NOMO-1 (cell line): ENCODE data around the gene NEU2.
"Not testable (repeated sequence)": the region's sequence is repeated elsewhere in the genome, so short reads cannot be mapped to it uniquely, and the experiment has no call there.

ENCODE experiments used
- DNase-seq, 2 experiments: peaks; one replicate each; lab custom pipeline; 2025; ENCODE audit not compliant: unreplicated experiment in 2 of 2; lab: John Stamatoyannopoulos, UW

The NEU2 gene

DNA sequence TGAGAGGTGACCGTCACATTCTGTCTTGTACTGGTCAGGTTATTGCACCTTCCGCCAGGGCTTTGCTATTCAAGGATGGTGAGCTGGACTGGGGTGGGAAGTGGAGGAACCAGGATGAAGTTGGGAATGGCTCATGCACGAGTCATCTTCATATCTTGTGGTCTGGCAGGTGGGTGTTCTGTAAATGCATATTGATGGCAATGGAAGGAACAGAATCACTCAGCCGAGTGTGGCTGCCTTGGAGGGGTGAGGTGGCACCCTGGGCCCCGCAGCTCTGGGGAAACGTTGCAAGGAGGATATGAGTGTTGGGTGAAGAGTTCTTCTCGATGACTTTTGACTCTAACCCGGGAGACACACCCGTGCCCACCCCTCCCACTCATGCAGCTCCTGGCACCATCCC lies 1.2 kb downstream of the NEU2 start:
- DNase-seq: no peak

DNA sequence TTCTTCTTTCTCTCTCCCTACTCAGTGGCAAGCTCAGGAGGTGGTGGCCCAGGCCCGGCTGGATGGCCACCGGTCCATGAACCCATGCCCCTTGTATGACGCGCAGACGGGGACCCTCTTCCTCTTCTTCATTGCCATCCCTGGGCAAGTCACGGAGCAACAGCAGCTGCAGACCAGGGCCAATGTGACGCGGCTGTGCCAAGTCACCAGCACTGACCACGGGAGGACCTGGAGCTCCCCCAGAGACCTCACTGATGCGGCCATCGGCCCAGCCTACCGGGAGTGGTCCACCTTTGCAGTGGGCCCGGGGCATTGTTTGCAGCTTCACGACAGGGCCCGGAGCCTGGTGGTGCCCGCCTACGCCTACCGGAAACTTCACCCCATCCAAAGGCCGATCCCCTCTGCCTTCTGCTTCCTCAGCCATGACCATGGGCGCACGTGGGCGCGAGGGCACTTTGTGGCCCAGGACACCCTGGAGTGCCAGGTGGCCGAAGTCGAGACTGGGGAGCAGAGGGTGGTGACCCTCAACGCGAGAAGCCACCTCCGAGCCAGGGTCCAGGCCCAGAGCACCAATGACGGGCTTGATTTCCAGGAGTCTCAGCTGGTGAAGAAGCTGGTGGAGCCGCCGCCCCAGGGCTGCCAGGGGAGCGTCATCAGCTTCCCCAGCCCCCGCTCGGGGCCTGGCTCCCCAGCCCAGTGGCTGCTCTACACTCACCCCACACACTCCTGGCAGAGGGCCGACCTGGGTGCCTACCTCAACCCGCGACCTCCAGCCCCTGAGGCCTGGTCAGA lies 1.8 kb downstream of the NEU2 start:
- no peak for DNase-seq

- no peak for DNase-seq
These were observed 3.1 kb downstream of the NEU2 start for GRCh38 chr2:233035426-233036161.

GRCh38 chr2:233036162-233036838 lies 3.8 kb downstream of the NEU2 start:
- DNase-seq: no peak

GRCh38 chr2:233037078-233037477 lies 4.6 kb downstream of the NEU2 start:
- DNase-seq: no peak

- no peak for DNase-seq
These were observed 6.9 kb downstream of the NEU2 start for GRCh38 chr2:233039212-233039845.

DNA sequence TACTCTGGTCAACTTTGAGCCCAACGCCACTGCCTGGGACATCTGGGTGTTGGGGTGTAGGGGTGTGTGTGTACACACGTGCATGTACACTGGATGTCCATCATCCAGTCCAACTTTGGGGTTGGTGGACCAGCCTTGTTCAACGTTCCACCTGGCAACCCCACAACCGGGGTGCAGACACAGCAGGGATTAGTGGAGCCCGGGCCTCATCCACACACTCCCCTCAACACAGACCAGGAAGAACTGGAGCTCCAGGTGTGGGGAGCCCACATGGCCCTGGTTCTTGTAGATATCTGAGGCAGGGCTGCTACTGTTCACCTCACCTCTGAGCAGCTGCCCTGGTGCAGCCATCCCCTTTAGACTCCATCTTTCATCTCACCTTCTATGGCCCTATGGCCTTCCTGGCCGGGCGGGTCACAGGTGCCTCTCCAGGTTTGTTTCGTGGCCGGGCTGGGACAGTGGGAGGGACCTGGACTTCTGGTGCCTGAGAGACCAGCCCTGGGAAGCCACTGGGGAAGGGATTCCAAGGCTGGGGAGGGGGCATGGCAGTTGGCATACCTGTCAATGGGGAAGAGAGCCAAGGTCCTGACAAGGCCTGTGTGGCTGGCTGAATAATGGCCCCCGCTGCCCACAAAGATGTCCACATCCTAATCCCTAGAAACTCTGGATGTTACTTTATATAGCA lies 7.5 kb downstream of the NEU2 start:
- DNase-seq: no peak

DNA sequence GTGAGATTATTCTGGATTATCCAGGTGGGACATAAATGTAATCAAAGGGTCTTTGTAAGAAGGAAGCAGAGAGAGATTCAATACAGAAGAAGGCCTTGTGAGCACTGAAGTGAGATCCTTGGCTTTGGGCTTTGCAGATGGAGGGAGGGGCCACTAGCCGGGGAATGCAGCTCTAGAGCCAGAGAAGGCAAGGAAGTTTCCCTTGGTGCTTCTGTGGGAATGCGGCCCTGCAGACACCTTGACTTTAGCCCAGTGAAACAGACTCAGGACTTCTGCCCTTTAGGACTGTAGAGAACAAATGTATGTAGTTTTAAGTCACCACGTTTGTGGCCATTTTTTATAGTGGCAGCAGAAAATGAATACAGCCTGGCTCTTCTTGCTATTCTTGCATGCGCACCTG lies 8.1 kb downstream of the NEU2 start:
- no peak for DNase-seq

DNA sequence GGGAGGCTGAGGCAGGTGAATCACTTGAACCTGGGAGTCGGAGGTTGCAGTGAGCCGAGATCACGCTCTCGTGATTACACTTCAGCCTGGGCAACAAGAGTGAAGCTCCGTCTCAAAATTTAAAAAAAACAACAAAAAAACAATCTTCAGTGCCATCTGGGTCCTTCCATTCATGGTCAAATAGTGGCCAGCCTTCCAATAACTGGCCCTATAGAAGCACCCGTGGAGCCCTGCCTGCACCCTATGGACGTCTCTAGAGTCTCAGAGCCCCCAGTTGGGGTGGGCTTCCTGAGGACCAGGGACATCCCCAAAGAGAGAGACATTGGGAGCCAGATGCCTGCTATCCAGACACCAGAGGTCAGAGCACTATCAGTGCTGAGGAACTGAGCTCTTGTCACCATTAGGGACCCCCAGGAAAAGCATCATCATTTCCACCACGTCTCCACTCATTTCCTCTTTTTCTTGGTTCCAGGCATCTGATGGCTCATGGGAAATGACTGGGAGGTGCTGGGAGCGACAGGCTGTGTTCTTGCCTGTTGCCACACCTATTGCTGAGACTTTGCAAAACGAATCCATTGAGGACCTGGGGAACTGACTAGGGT lies 9.4 kb downstream of the NEU2 start:
- DNase-seq: no peak

GRCh38 chr2:233042549-233042948 lies 10.1 kb downstream of the NEU2 start:
- no peak for DNase-seq

GRCh38 chr2:233044974-233045605 lies 12.6 kb downstream of the NEU2 start:
- DNase-seq: no peak

GRCh38 chr2:233047206-233047605 lies 14.7 kb downstream of the NEU2 start:
- DNase-seq: no peak

- no peak for DNase-seq
These were observed 15.2 kb downstream of the NEU2 start for GRCh38 chr2:233047667-233048066.

DNA sequence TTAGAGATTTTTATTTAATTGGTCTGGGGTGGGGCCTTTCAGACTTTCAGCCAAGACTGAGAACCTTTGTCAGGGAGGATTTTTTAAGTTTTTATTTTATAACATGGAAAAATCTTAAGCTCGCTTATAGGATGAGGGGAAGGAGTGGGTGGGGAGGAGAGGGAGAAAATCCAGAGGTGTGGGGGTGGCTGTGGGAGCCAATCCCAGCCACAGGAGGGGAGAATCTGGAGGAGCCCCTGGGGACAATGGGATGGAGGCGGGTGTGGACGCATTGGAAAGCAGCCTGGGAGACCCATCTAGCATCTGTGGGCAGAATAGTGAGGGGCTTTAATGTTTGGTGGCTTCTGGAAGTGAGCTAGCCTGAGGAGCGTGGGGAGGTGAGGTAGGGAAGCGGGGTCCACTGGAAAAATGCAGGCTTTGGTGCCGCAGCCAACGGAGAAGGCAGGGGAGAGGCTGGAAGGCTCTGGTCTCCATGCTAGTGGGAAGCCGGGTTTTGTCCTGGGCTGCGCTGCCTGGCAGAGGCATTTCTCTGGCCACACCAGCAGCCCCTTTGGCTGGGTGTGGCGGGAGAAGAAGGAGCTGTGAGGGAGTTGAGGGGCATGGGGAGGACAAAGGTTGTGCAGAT lies 16.2 kb downstream of the NEU2 start:
- DNase-seq: no peak

DNA sequence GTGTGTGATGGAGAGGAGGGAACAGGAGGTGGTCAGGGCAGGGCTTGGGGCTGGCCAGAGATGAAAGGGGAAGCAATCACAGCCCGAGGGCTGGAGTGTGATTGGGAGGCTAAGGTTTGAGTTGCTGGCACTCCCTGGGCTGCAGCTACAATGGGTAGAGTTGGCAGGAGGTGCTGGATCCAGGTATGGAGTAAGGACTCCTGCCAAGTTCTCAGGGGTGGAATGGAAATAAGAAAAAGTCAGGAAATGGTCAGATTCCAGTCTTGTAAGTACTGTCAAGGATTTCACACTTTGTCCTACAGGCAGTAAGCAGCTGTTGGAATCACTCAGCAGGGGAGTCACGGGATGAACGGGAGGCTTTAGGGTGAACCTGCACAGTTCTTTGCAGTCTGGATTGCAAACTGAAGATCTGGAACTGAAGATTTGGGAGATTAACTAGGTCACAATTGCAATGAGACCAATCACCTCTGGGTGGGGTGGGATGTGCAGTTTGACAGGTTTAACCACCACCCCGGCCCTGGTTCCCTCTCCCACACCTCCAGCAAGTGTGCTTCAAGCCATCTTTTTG lies 16.8 kb downstream of the NEU2 start:
- DNase-seq: no peak

DNA sequence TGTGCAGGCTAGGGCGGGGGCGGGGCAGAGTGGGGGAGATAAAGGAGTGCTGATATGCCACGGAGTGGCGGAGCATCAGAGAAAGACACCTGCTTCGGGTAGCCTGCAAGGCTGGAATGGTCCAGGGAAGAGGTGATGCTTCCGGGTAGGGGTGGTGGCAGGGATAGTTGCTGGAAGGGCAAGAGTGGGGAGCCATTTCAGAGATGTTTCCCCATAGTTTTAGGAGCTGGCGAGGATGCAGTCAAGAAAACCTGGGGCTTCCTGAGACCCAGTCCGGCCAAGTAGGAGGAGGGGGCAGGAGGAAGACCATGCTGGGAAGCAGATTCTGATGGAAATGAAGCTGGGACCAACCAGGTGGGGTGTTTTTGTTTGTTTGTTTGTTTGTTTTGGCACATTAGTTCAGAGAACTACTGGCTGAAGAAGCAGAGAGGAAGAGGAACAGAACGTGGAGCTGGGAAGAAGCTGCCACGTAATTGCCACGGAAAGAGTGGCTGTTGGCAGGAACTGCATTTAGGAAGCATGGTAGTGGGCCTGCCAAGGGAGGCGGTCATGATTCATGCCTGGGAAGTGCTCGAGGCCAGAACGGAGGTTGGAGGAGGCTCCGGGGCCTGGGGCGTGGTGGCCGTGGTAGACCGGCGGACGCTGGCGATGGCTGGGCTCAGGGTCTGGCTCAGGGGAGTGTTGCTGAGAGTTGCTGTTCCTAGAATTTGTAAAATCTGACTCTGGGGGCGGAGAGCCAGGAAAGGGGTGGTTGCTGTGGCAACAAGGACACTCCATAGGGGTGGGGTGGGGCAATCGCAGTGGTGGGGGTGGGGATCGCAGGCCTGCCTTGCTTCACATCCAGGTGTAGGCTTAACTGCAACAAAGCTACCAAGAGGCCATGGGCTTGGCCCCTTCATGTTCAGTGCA lies 19.0 kb downstream of the NEU2 start:
- DNase-seq: no peak

GRCh38 chr2:233052517-233052916 lies 20.0 kb downstream of the NEU2 start:
- DNase-seq: not testable (repeated sequence)
